Brain microvascular endothelial cell (primary cell): Measurements from ENCODE around the gene NANOGP8.

Experiments used
- DNase-seq: peaks from one replicate; pipeline ENCODE4 v3.0.0-alpha.2; 2020
- H3K27ac ChIP-seq: fragments of 250-450 bp; sonication (Bioruptor Pico); 2 replicates; pipeline ENCODE4 v1.5.1; 2020; ENCODE audit warnings: mild to moderate bottlenecking, moderate library complexity
- H3K27me3 ChIP-seq: fragments of 250-450 bp; sonication (Bioruptor Pico); replicated peaks from 2 replicates; pipeline ENCODE4 v1.5.1; 2020; ENCODE audit warnings: mild to moderate bottlenecking
- H3K36me3 ChIP-seq: fragments of 250-450 bp; sonication (Bioruptor Pico); replicated peaks from 2 replicates; pipeline ENCODE4 v1.5.1; 2020; ENCODE audit warnings: mild to moderate bottlenecking
- H3K4me3 ChIP-seq: 2 replicates; pipeline ENCODE4 v1.5.1; 2011; ENCODE audit warnings: low read depth, mild to moderate bottlenecking, control low read depth, low read length, moderate library complexity
- in situ Hi-C: cut with HindIII; loops from 2 replicates; pipeline ENCODE4 v1.10.0; 2017; ENCODE audit warnings: low sequenced_read_pairs, low pct_ligation_motif_present
- TF ChIP-seq, protein P1 (sequence below): IDR thresholded peaks from 2 replicates; pipeline ENCODE4 v1.5.1; 2011; ENCODE audit warnings: low read depth, mild to moderate bottlenecking, moderate library complexity, low read length, control low read depth, inconsistent platforms; ENCODE audit errors: missing control alignments

Gene NANOGP8

DNA sequence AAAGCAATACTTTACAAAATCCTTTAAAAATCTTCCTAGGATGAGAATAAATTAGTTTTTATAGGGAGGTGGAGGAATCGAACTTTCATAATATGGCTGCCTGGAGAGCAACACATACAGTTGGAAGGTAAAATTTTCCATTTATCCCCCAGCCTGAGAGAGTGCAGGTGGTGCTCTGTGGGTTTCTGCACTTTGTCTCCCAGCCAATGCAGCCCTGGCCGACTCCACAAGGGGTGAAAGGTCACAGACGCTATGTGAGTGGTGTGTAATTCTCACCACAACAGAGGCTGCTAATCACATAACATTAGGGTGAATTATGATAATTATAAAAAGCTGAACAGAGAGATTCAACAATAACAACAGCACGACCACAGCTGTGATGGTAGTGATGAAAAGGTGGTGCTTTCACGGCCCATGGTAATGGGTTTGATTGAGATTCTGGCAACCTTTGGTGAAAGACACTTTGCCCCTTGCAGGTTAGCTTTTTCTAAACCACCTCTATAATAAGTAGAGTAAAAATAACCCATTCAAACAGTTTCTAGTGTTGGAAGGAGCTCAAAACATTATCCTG is 30.1 kb upstream of the NANOGP8 start:
- Histone ChIP-seq H3K36me3 (no peaks in the 10 kb centered on the region), H3K27ac (no peak overlapping the region), H3K27me3 (no peaks in the 10 kb centered on the region), H3K4me3 (no peak overlapping the region)
- in situ Hi-C loops: no loop called here
- DNase-seq: no peak
- TF ChIP-seq, protein P1, sequence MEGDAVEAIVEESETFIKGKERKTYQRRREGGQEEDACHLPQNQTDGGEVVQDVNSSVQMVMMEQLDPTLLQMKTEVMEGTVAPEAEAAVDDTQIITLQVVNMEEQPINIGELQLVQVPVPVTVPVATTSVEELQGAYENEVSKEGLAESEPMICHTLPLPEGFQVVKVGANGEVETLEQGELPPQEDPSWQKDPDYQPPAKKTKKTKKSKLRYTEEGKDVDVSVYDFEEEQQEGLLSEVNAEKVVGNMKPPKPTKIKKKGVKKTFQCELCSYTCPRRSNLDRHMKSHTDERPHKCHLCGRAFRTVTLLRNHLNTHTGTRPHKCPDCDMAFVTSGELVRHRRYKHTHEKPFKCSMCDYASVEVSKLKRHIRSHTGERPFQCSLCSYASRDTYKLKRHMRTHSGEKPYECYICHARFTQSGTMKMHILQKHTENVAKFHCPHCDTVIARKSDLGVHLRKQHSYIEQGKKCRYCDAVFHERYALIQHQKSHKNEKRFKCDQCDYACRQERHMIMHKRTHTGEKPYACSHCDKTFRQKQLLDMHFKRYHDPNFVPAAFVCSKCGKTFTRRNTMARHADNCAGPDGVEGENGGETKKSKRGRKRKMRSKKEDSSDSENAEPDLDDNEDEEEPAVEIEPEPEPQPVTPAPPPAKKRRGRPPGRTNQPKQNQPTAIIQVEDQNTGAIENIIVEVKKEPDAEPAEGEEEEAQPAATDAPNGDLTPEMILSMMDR: no peak

DNA sequence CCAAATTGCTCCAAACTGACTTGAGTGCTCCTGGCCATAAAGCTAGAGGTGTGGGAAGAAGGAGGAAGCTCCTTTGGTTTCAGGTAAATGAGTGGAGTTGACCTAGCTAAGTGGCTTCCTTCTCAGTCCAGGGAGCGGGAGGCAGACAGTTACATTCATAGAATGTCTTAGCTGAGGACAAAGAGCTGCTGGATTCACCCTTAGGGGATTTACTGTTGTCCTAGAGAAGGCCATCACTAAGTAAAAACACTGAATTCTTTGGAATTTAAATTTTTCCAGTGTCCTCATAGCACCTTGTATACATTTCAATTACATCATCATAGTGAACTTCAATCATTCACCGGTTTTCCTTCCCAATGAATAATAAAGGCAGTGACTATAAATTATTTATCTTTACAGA is 27.3 kb upstream of the NANOGP8 start:
- Histone ChIP-seq H3K27me3 (no peaks in the 10 kb centered on the region), H3K4me3 (no peak overlapping the region), H3K27ac (no peak overlapping the region), H3K36me3 (no peaks in the 10 kb centered on the region)
- in situ Hi-C loops: no loop called here
- TF ChIP-seq, protein P1: no peak
- no peak for DNase-seq

DNA sequence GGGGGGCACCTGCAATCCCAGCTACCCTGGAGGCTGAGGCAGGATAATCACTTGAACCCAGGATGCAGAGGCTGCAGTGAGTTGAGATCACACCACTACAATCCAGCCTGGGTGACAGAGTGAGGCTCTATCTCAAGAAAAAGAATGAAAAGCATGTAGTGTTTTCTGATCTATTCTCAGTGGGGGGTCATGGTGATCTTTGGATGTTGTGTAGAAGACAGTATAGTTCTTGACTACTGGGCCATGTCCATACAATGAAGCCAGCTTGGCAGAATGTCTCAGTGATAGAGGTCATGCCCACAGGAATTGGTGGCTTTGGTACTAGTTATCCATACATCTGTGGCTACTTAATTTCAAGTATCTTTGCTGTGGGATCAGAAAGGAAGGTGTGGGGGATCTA is 26.8 kb upstream of the NANOGP8 start:
- in situ Hi-C loops: no loop called here
- Histone ChIP-seq H3K27me3 (no peaks in the 10 kb centered on the region), H3K27ac (no peak overlapping the region), H3K4me3 (no peak overlapping the region), H3K36me3 (no peaks in the 10 kb centered on the region)
- TF ChIP-seq, protein P1: no peak
- no peak for DNase-seq

DNA sequence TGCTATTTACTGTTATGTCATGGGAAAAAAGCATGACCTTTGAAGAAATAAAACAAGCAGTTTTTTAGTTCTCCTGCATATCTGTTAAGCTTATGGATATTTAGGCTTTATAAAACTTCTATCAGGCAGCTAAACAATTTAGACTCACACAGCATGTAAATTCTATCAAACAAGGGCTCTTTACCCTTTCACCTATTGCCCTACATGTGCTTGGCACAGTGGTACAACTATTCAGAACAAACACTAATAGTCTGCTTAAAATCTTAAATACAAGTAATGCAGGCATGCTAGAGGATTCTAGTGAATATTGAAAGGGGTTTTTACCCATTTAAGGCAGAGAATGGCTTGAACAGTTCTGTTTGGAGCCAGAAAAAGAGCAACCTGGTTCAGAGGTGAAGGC is 23.4 kb upstream of the NANOGP8 start:
- Histone ChIP-seq H3K4me3 (no peak overlapping the region), H3K27ac (no peak overlapping the region), H3K36me3 (no peaks in the 10 kb centered on the region), H3K27me3 (no peaks in the 10 kb centered on the region)
- no peak for DNase-seq
- TF ChIP-seq, protein P1: no peak
- in situ Hi-C loops: no loop called here

DNA sequence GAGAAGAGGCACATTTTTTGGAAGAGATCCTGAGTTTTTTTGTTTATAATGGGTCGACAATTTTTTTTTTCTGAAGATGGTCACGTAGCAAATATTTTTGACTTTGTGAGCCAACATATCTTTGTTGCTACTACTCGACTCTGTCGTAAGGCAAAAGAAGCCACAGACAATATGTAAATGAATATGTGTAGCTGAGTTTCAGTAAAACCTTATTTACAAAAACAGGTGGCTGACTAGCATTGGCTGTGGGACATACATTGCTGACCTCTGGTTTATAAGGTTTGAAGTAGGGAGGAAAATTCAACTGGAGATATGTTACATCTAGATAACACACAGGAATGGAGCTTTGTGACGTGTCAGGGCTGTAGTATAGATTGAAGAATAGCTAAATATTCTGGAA is 22.5 kb upstream of the NANOGP8 start:
- no peak for DNase-seq
- H3K27me3 ChIP-seq: no peaks in the 10 kb centered on the region
- in situ Hi-C loops: no loop called here
- no peaks in the 10 kb centered on the region for H3K36me3 ChIP-seq
- TF ChIP-seq, protein P1: no peak
- H3K4me3 ChIP-seq: no peak overlapping the region
- H3K27ac ChIP-seq: no peak overlapping the region

DNA sequence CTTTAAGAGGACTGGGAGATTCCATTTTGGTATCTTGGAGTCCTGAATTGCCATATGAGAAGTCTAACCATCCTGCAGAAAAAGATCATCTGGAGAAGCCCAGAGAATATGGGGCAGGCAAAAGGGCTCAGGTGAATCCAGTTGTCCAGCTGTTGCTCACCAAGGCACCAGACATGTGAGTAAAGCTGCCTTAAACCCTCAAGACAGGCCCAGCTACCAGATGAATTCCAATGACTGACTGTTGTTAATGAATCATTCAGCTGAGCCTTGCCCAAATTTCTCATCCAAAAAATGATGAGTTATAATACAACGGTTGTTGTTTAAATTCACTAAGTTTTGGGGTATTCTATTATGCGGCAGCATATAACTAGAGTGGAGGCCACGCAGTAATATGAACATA is 22.0 kb upstream of the NANOGP8 start:
- in situ Hi-C loops: no loop called here
- TF ChIP-seq, protein P1: no peak
- no peak overlapping the region for H3K4me3 ChIP-seq
- no peaks in the 10 kb centered on the region for H3K27me3 ChIP-seq
- no peak overlapping the region for H3K27ac ChIP-seq
- H3K36me3 ChIP-seq: no peaks in the 10 kb centered on the region
- DNase-seq: no peak
